ENCODE measurements around the gene TEAD1.

TEAD1 gene

DNA sequence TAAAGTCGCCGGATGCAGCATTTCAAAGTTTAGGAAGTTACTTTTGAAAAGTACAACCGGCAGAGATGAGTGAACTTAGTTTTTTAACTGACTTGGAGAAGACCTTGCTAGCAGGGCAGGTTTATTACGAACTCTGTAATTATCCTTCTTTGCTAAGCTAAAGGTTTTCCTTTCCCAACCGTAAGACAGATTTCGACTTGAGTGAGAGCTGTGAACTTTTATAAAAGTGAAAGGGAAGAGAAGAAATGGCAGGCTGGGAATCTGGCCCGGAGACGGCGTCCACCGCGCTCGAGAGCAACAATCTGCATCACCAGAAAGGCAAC lies 659 bp upstream of the TEAD1 start:
- no peak for TF ChIP-seq CTCF (IDR thresholded peaks at IDR 0.05; ENCODE audit: low read depth, low read length)
- H3K4me3 ChIP-seq (replicated peaks in 1 of 2; ENCODE audit: low read depth in 2 of 2, low read length in 2 of 2): peak overlapping the region; percentile 64 to 69
- no peak for DNase-seq (ENCODE audit: low read depth in 2 of 2)

DNA sequence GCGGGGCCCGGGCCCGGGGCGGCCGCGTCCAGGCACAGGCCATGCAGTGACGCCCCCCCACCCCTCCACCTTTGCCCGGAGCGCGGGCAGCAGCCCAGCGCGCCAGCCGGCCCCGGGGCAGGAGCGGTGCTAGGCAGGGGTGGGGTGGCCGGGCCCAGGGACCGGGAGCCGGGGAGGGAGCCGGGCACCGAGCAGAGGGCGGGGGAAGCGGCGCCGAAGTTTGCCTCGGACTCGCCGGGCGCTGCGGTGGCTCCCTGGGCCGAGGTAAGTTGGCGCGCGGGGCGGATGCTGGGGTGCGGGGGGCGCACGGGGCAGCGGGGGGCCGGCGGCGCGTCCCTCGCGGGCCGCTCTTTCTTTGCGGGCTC lies 332 bp downstream of the TEAD1 start:
- DNase-seq (ENCODE audit: low read depth in 2 of 2): no peak
- peak overlapping the region; percentile 39 to 62 for H3K4me3 ChIP-seq (replicated peaks in 1 of 2; ENCODE audit: low read depth in 2 of 2, low read length in 2 of 2)
- TF ChIP-seq CTCF (IDR thresholded peaks at IDR 0.05; ENCODE audit: low read depth, low read length): no peak

GRCh38 chr11:12674936-12675696 lies 895 bp downstream of the TEAD1 start:
- peak overlapping the region; percentile 55 to 62 for H3K4me3 ChIP-seq (replicated peaks in 1 of 2; ENCODE audit: low read depth in 2 of 2, low read length in 2 of 2)
- no peak for TF ChIP-seq CTCF (IDR thresholded peaks at IDR 0.05; ENCODE audit: low read depth, low read length)
- DNase-seq (ENCODE audit: low read depth in 2 of 2): peak; percentile 46 to 49

GRCh38 chr11:12675951-12676711 lies 1.9 kb downstream of the TEAD1 start:
- TF ChIP-seq CTCF (IDR thresholded peaks at IDR 0.05; ENCODE audit: low read depth, low read length): no peak
- peak; percentile 52 to 62 for DNase-seq (ENCODE audit: low read depth in 2 of 2)
- peak overlapping the region; percentile 55 to 62 for H3K4me3 ChIP-seq (replicated peaks in 1 of 2; ENCODE audit: low read depth in 2 of 2, low read length in 2 of 2)

DNA sequence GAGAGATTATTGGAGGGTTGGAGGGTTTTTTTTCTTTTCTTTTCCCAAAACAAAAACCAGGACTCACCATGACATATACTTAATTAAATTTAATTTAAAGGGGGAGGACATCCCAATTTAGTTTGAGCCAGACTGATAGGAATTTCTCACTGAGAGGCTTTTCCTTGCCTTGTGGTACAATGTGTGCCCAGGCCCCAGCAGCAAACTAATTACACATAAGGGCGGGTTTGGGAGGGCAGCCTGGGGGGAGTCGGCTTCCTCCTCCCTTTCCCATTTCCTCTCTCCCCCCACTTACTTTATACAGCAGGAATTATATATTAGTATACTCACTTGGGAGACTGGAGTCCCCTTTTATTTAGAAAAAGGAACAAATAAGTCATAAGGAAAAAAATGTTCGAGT lies 2.9 kb downstream of the TEAD1 start:
- TF ChIP-seq CTCF (IDR thresholded peaks at IDR 0.05; ENCODE audit: low read depth, low read length): no peak
- peak overlapping the region; percentile 55 to 62 for H3K4me3 ChIP-seq (replicated peaks in 1 of 2; ENCODE audit: low read depth in 2 of 2, low read length in 2 of 2)
- DNase-seq (ENCODE audit: low read depth in 2 of 2): peak; percentile 52 to 57

DNA sequence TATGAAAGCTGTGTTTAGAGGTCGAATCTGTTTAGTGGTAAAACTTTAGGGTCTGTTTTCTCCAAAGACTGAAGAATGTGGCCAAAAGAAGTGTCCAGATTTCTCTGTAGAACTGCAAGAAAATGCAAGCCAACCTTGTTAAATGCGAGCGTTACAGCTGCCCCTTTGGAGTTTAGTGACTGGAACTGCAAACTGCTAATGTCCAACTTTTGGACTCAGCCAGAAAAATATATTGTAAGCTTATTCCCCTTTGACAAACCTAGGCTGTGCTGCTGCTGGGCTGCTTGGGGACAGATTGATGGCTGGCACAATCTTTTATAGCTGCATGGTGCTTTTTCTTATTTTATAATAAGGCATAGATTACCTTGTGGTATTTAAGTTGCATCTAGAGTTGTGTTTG lies 3.9 kb downstream of the TEAD1 start:
- TF ChIP-seq CTCF (IDR thresholded peaks at IDR 0.05; ENCODE audit: low read depth, low read length): no peak
- DNase-seq (ENCODE audit: low read depth in 2 of 2): no peak
- peak overlapping the region; percentile 2 to 62 for H3K4me3 ChIP-seq (replicated peaks in 1 of 2; ENCODE audit: low read depth in 2 of 2, low read length in 2 of 2)

All from cardiac fibroblast (primary cell).